Effector CD8-positive, alpha-beta T cell (primary cell): ENCODE results near the gene MGRN1.

Source experiments
- DNase-seq: peaks from one replicate; lab custom pipeline; 2025; lab: John Stamatoyannopoulos, UW

The MGRN1 gene

DNA sequence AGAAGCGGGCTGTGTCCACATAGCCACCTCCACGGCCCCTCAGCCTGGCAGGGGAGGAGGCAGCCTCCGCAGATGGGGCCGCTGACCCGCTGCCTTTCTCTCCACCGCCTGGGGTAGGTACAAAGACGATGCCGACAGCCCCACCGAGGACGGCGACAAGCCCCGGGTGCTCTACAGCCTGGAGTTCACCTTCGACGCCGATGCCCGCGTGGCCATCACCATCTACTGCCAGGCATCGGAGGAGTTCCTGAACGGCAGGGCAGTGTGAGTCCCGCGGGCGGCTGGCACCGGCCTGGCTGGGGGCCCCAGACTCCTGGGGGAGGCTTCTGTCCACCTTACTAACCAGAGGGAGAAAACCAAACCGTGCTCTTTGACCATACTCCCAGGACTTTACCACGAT lies 27.9 kb downstream of the MGRN1 start:
- DNase-seq: no peak

DNA sequence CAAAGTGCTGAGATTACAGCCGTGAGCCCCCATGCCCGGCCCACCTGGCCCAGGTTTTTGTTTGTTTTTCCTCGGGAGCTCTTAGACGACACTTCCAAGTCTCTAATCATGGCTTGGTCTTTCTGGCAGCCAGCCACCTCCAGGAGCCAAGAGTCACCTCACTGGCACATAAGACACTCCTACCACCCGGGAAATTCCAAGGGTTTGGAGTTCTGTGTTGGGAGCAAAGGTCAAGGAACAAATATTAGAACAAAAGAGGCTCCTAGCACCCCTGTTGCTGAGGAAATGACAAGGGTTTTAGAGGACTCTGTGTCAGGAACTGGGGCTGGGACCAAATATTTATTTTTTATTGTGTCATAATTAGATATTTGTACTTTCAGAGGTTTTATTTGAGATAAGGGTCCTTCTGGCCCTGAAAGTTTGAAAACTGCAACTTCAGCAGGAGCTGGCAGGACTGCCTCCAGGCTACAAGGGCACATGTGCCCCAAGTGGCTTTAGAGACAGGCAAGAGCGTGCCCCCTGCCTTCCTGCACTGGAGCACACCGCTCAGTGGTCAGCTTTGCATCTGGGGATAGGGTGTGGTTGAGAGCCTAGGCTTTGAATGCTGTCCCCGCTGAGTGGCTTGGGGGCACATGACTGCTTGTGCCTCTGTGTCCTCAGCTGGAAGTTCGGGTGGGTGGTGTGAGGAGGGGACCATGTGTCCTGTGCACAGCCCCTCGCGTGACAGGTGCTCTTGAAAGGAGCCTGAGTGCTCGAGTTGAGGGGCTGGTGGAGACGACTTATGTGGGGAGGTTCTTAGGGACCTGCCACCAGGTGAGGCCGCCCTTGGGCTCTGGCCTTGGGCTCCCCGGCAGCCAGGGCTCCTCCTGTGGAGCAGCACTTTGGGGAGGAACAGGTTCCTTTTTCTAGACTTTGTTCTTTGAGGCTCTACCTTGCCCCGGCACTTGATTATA lies 29.7 kb downstream of the MGRN1 start:
- DNase-seq: no peak

DNA sequence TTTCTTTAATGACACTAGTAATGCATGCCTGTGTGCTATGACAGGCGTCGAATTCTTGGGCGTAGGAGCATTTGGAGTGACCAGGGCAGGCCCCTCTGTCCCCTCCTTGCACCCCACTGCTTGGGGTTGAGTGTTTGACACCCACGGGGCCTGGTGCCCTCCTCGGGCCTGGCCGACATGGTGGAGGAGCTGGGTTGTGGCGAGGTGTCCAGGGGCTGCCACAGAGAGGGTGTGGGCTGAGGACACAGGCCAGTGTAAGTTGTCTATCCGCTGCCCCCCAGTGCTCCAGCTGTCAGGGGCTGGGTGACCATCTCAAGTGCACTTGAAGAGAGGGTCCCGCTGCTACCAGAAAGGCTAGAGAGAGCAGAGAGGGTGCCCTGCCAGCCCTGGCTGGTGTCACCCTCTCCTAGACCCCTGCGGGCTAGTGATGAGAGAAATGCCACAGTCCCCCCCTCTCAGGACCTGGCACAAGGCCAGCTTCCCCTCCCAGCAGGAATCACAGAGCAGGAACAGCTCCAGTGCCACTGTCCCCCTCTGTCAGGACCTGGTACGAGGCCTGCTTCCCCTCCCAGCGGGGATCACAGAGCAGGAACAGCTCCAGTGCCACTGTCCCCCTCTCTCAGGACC lies 30.5 kb downstream of the MGRN1 start:
- DNase-seq: no peak

DNA sequence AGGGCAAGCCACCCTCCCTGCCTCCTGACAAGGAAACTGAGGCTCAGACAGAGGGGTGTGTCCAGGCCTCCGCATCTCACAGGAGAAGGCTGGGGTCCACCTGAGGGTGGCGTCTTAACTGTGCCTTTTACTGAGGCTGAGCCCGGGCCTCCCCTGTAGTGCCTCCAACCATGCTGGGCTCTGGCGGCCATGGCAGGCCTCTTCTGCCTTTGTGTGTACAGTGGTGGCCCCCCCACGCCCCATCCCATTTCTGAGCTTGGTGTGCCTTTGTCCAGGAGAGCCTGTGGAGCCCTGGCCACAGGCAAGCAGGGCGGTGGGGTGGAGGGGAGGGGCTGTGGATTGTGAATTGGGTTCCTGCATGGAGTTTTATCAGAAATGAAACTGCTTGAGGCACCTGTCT lies 31.2 kb downstream of the MGRN1 start:
- no peak for DNase-seq

DNA sequence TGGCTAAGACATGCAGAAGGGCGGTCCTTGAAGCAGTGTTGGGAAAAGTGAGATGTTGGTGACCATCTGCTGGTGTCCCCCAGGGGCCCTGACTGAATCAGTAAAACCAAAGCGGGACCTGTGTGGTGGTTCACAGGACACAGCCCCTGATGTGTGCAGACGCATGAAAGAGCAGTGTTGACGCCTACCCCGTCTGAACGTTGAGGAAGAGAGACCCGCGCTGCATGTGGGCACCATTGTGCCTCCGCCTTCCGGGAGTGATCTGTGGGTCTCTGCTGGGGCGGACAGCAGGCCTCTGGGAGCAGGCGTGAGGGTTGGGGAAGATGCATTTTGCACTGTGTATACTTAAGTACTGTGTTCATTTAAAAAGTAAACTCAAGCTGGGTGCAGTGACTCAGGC lies 31.6 kb downstream of the MGRN1 start:
- no peak for DNase-seq

DNA sequence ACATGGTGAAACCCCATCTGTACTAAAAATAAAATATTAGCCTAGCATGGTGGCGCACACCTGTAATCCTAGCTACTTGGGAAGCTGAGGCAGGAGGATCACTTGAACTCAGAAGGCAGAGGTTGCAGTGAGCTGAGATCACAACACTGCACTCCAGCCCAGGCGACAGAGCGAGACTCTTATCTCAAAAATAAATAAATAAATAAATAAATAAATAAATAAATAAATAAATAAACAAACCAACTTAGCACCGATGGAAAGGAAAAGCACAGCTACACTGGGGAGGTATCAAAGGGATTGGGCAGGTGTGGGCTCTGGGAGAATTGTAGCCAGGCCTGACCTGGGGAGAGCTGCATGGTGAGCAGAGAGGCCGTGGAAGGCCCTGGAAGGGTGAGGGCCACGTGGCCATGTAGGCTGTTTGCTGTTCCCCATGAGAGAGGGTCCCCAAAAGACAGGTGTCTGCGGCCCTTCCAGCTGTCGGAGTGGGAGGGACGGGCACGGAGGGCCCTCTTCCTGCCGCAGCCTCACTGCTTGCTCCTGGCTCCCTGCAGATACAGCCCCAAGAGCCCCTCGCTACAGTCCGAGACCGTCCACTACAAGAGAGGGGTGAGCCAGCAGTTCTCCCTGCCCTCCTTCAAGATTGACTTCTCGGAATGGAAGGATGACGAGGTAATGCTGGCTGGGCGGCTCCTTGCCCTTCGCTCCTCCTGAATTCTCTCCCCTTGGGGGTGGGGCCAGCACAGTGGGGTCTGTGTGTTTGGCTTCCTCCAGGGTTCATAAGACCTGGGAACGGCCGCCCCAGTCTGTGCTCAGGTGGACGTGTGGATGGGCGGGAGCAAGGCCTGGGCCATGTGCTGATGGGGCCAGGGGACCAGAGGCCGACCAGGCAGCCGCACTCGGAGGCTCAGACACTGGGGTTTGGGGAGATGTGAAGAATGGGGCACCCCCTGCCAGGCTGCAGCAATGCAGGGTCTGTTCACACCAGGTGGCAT lies 32.4 kb downstream of the MGRN1 start:
- no peak for DNase-seq

DNA sequence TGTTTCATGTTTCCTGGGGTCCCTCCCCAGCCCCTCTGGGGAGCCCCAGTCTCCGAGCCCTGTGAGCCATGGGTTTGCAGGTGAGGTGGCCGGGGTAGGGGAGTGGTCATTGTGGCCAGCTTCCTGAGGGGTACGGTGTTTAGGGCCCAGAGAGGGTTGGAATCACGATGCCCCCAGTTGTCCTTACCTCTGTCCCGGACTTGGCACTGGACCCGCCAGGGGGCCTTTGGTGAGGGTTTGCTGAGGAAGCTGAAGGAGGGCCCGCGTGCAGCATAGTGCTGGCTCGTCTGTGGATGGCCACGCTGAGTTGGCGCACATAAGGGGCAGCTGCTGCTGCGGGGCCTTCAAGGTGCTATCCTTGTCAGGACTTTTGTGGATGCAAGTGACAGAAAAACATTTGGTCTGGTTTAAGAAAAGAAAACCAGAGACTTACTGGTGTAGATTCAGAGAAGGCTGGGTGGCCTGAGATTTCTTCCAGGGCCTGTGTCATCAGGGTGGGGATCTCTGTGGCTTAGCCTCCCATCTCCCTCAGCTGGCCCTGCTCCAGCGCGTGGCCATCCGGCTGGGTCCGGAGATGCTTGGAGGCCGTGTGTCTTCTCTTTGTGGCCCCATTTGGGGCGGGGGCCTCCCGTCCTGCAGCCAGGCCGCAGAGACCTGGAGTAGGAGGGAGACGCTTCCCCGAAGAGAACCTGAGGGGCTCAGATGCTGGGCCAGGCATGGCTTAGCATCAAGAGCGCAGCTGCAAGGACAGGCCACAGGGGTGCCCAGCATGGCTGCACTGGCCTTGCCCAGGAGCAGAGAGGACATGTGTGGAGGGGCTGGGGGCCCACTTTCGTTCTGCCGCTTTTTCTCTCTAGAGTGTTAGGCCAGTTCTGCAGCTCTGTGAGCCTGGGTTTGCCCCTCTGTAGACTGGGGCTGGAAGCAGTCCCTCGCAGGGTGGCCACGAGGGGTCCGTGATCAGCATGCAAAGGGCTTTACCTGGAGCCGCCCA lies 35.0 kb downstream of the MGRN1 start:
- DNase-seq: no peak

DNA sequence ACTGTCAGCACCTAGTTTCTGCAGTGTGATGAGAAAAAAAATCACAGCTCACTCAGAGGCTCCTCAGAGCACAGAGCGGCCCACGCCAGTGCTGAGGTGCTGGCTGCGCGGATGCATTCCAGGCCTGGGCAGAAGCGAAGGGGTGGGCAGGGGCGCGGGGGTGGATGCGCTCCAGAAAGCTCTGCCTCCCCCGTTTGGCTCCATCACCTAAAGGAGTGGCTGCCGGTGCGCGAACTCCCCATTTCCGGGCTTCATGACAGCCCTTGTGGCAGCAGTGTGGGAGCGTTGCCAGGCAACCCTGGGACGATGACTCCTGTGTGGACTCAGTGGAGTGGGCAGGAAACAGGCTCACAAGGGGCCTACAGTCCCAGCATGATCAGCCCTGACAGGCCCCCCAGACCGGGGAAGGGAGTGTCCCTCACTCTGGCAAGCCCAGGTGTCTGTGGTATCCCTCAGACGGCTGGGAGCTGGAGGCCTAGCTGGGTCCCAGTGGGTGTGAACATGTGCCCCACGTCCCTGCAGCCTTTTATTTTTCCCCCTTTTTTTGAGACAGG lies 35.9 kb downstream of the MGRN1 start:
- DNase-seq: peak; percentile 66

DNA sequence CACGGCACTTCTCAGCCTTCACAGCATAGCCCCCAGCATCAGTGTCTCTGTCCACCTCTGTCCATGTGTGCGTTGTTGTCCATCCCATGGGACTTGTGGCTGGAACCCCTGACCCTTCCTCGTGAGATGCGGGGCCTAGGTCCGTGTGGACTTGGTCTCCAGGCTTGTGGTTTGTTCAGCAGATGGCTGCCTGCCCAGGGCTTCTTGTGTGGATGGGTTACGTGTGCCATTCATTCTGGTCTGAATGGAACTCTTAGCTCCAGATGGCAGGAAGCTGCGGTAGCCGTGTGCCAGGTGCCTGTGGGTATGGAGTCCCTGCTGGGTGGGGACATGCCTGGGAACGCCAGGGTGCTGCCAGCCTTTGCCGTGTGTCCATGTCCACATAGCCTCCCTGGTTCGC lies 37.0 kb downstream of the MGRN1 start:
- no peak for DNase-seq

DNA sequence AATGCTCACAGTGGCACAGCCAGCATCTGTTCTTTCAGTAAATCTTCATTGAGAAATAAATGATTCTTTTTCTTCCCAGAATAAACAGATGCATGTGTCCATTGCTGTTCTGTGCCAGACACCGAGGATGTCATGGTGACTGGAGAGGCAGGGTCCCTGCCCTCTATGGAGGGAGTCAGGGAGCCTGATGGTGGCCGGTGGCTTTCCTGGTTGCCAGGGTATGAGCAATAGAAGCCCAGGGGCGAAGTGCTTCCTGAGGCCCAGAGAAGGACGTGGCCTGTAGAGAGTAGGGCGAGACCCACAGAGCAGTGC lies 38.8 kb downstream of the MGRN1 start:
- DNase-seq: no peak

DNA sequence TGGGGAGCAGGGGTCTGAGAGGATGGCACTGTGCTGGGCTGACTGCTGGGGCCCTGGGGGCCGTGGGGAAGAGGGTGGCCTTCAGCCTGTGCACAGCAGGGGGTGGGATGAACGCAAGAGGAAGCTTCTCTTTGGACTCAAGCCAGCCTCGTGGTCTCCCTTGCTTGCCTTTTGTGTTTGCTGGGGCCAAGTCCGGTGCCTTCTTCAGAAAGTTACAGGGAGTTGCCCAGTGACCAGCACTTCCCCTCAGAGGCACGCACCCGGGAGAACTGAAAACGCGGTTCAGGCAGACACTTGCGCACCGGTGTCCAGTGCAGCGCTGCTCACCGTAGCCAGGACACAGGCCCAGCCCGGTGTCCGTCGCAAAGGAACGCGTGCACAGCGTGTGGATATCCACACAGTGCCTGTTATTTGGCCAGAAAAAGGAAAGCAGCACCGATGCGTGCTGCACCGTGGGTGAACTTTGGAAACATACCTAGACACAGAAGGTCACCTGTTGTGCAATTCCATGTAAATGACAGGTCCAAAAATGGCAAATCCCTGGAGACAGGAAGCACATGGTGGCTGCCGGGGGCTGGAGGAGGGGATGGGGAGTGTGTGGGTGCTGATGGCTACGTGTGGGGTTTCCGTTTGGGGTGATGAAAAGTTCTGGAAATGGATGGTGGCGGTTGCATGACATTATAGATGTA lies 39.3 kb downstream of the MGRN1 start:
- DNase-seq: no peak

DNA sequence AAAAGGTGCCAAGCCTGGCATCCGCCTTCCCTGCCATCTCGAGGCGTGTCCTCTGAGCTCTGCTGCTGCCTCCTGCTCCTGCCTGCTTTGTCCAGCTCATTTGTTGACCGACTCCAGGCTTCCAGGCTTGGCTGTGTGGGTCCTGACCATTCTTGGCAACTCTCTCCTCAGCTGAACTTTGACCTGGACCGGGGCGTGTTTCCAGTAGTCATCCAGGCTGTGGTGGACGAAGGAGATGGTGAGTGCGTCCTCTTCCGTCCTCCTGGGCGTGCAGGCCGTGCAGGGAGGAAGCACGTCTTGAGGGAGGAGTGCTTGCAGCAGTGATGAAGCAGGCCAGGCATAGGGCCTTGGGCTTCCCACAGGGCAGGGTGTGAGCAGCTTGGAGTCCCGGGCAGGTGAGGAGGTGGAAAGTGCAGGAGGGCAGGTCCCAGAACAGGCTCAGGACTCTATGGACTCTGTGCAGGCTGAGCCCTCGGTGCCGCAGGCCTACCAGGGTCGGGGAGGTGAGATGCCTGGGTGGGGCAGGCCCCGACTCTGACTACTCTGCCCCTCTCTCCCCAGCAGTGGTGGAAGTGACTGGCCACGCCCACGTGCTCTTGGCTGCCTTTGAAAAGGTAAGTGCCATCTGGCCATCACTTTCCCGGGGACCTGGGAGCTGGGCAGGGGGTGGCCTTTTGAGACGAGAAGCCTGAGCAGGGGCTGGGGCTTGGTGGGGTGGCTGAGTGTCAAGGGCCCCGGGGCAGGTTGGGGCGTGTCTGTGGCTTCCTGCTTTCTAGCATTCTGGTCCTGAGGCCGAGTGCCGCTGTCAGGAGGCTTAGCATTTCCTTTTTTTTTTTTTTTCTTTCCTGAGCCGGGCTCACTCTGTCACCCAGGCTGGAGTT lies 40.2 kb downstream of the MGRN1 start:
- peak; percentile 26 for DNase-seq

DNA sequence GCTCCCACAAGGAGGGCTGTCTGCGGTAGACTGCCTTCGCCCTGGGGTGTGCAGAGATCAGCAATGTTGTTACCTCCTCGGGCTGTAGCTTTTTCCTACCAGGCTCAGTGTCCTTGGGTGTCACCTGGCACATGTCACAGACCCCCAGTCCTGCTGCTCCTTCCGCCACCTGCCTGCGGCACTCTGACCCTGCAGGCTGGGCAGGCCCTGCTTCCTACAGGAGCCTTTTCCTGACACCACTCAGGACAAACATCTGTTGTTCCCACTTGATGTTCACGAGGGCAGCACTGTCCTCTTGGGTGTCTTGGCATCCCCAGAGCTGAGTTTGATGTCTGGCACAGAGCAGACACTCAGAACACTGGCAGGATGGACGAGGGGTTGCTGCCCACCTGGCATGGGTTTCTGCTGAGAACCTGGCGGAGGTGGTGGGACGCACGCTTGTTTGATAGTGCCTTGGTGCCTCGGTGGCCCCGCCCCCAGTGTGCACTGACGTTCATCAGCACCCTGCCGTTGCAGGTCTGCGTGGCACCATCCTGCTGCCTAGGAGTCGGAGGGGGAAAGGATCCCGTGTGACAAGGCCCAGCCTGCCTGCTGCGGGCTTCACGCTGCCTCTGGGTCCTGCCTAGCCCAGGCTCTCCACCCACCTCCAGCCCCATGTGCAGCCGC lies 42.0 kb downstream of the MGRN1 start:
- no peak for DNase-seq

DNA sequence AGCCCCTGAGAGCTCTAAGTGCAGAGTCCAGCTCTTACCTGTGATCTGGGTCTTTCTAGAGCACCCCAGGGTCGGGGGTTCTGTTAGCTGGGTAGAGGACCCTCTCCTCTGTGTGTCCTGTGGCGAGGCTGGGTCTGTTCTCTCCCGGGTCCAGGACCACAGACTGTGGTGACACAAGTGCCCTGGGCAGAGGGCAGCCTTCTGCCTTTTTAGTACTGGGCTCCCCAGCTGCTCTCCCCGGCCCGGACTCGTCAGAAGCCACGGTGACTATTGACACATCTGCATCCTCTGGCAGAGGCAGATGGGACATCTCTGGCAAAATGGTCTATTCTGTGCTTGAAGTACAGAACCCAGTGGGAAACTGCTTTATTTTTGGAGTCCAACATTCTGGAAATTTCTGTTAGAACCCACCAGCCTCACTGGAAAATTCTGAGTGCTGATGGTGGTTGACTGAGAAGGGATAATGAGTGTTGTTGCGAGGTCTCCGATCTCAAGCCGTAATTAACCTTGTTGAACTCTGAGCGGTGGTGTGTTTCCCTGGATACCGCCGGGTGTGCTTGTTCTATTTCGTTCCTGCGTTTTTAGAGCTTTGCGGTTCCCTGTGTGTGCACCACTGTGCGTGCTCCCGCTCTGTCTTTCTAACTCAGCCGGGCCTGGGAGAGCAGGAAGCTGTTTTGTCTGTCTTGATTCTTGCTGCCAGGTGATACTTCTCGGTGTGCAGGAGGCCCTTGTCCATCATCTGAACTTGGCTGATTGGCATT lies 42.8 kb downstream of the MGRN1 start:
- DNase-seq: no peak

DNA sequence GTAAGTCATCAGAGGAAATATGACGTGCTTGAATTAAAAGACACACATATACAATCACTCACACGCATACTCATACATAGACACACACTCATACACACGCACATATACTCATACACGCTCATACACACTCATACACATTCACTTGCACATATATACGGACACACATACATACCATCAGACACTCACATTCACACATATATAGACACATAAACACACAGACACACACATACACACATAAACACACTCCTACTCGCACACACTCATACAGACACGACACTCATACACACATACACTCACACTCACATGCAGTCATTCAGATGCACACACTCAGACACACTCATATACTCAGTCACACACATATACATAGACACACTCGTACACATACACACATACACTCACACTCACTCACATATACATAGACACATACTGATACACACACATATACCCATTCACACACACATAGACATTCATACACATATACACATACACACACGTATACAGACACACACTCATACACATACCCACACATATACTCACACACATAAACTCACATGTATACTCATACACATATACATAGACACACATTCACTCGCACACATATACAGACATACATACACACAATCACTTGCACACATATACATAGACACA lies 43.8 kb downstream of the MGRN1 start:
- DNase-seq: no peak

DNA sequence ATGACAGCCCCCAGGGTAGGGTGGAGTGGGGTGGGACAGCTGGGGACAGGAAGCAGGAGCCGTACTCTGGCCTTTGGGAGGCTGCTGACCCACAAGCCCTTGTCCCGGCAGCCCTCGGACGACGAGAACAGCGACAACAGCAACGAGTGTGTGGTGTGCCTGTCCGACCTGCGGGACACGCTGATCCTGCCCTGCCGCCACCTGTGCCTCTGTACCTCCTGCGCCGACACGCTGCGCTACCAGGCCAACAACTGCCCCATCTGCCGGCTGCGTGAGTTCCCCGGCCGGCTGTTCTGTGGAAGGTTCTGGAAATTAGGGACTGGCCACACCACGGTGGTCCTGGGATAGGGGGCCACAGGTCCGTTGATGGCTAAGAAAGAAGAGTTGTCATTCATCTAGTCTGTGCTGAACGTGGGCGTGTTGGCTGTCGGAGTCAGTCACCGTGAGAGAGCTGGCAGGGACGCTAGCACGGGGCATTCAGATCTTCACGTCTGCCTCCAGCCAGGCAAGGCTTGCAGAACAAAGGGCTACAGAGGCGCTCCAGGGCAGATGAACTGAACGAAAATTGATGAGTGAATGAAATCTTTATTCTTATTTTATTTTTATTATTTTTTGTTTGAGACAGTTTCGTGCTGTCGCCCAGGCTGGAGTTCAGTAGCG lies 48.9 kb downstream of the MGRN1 start:
- DNase-seq: no peak
